ENCODE measurements around the gene ICAM1. TPM values are rescaled to one million over a fixed set of nuclear protein-coding genes. Genes with fewer than 3 reads are reported as not detected.
A peak's percentile ranks its signal among the peaks of the same experiment; 100 is the strongest.

ICAM1 gene
- total RNA-seq, 1 donor from 2014 or later: 19.0 TPM

GRCh38 chr19:10256551-10256950 is 14.4 kb upstream of the ICAM1 start:
- H3K27ac Mint-ChIP-seq (ENCODE audit: unreplicated experiment): no peak overlapping the region
- H3K4me3 Mint-ChIP-seq (ENCODE audit: unreplicated experiment): no peak overlapping the region
- no peaks in the 10 kb centered on the region for H3K9me3 Mint-ChIP-seq (ENCODE audit: low read depth)
- no peak for DNase-seq (ENCODE audit: low spot score)
- H3K27me3 Mint-ChIP-seq (ENCODE audit: low read depth): no peaks in the 10 kb centered on the region
- TF ChIP-seq CTCF (IDR thresholded peaks at IDR 0.05): no peak
- H3K36me3 Mint-ChIP-seq (ENCODE audit: low read depth): peaks cover 24% of the 10 kb centered on the region
- H3K4me1 Mint-ChIP-seq (ENCODE audit: low read depth): peaks cover 13% of the 10 kb centered on the region

- Mint-ChIP-seq H3K4me1 (ENCODE audit: low read depth) (peaks cover 8% of the 10 kb centered on the region), H3K27ac (ENCODE audit: unreplicated experiment) (peak overlapping the region; percentile 17), H3K27me3 (ENCODE audit: low read depth) (no peaks in the 10 kb centered on the region), H3K9me3 (ENCODE audit: low read depth) (no peaks in the 10 kb centered on the region), H3K4me3 (ENCODE audit: unreplicated experiment) (no peak overlapping the region), H3K36me3 (ENCODE audit: low read depth) (peaks cover 24% of the 10 kb centered on the region)
- DNase-seq (ENCODE audit: low spot score): no peak
- TF ChIP-seq CTCF (IDR thresholded peaks at IDR 0.05): no peak
These were observed 13.8 kb upstream of the ICAM1 start for GRCh38 chr19:10256970-10257615.

DNA sequence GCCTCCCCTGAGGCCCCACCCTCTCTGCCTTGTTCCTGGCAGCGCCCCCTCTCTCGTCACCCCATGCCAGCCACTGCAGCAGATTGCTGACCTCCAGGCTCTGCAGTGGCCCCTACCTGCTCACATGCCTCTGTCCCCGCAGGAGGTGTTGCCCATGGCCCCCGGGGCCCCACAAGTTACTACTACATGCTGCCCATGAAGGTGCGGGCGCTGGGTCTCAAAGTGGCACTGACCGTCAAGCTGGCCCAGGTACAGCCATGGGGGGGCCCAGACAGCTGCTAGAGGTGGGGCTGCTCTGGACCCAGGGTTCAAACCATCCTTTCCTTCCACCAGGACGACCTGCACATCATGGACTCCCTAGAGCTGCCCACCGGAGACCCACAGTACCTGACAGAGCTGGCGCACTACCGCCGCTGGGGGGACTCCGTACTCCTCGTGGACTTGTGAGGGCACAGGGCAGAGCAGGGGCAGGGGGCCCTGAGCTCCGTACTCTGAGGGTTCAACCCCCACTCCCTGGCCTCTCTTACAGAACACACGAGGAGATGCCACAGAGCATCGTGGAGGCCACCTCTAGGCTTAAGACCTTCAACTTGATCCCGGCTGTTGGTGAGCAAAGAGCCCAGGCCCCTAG is 12.7 kb upstream of the ICAM1 start:
- peaks cover 24% of the 10 kb centered on the region for H3K36me3 Mint-ChIP-seq (ENCODE audit: low read depth)
- H3K9me3 Mint-ChIP-seq (ENCODE audit: low read depth): no peaks in the 10 kb centered on the region
- TF ChIP-seq CTCF (IDR thresholded peaks at IDR 0.05): no peak
- no peak overlapping the region for H3K27ac Mint-ChIP-seq (ENCODE audit: unreplicated experiment)
- no peak overlapping the region for H3K4me3 Mint-ChIP-seq (ENCODE audit: unreplicated experiment)
- H3K27me3 Mint-ChIP-seq (ENCODE audit: low read depth): no peaks in the 10 kb centered on the region
- peak; percentile 93 for DNase-seq (ENCODE audit: low spot score)
- peaks cover 3% of the 10 kb centered on the region for H3K4me1 Mint-ChIP-seq (ENCODE audit: low read depth)

- TF ChIP-seq CTCF (IDR thresholded peaks at IDR 0.05): peak; percentile 84
- no peak overlapping the region for H3K27ac Mint-ChIP-seq (ENCODE audit: unreplicated experiment)
- H3K4me1 Mint-ChIP-seq (ENCODE audit: low read depth): peaks cover 3% of the 10 kb centered on the region
- H3K4me3 Mint-ChIP-seq (ENCODE audit: unreplicated experiment): no peak overlapping the region
- H3K27me3 Mint-ChIP-seq (ENCODE audit: low read depth): no peaks in the 10 kb centered on the region
- H3K36me3 Mint-ChIP-seq (ENCODE audit: low read depth): peaks cover 21% of the 10 kb centered on the region
- peak; percentile 92 for DNase-seq (ENCODE audit: low spot score)
- no peaks in the 10 kb centered on the region for H3K9me3 Mint-ChIP-seq (ENCODE audit: low read depth)
These were observed 11.6 kb upstream of the ICAM1 start for GRCh38 chr19:10259162-10259905.

- Mint-ChIP-seq H3K9me3 (ENCODE audit: low read depth) (no peaks in the 10 kb centered on the region), H3K4me1 (ENCODE audit: low read depth) (peaks cover 3% of the 10 kb centered on the region), H3K27ac (ENCODE audit: unreplicated experiment) (no peak overlapping the region), H3K4me3 (ENCODE audit: unreplicated experiment) (no peak overlapping the region), H3K36me3 (ENCODE audit: low read depth) (peaks cover 17% of the 10 kb centered on the region), H3K27me3 (ENCODE audit: low read depth) (no peaks in the 10 kb centered on the region)
- no peak for DNase-seq (ENCODE audit: low spot score)
- TF ChIP-seq CTCF (IDR thresholded peaks at IDR 0.05): no peak
These were observed 10.8 kb upstream of the ICAM1 start for GRCh38 chr19:10260141-10260584.

All from chondrocyte (in vitro differentiated cells).